PFSK-1 (cell line): Measurements from ENCODE around the gene LYL1.

Experiments used
- POLR2AphosphoS5 ChIP-seq: IDR thresholded peaks from 2 replicates; pipeline ENCODE4 v1.6.1; 2012; ENCODE audit warnings: low read depth, mild to moderate bottlenecking, control low read depth, low read length, moderate library complexity
- SIN3A ChIP-seq: IDR thresholded peaks from 2 replicates; pipeline ENCODE4 v1.6.1; 2012; ENCODE audit warnings: mild to moderate bottlenecking, low read length, moderate library complexity, borderline replicate concordance; ENCODE audit not compliant: insufficient read depth
- TF ChIP-seq, protein P1 (sequence below), 2 experiments: IDR thresholded peaks; 2 replicates each; pipeline versions ENCODE4 v1.6.1 to v1.8.0; 2011 to 2012; ENCODE audit warnings: low read depth in 2 of 2, low read length in 2 of 2, control low read depth in 1 of 2, inconsistent platforms in 1 of 2, mild to moderate bottlenecking in 1 of 2, moderate library complexity in 1 of 2; ENCODE audit not compliant: insufficient read depth in 1 of 2

DNA sequence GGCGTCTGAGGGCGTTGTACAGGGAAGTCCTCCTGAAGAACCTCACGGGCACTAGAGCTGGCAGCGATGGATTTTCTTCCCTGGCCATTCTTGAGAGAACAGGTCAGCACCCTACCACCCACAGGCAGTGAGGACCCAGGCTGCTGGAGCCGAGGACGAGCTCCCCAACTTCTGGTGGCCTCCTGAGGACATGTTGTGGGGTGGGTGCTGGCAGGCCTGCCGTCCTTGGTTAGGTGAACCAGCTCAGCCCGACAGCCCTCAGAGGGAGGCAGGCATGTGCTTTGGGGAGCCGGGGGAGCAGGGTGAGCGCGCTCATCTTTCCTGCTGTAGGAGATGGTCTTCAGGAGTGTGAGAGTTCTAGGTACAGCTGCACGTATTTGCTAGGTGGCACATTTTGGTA lies 15.4 kb downstream of the LYL1 start:
- TF ChIP-seq, protein P1, sequence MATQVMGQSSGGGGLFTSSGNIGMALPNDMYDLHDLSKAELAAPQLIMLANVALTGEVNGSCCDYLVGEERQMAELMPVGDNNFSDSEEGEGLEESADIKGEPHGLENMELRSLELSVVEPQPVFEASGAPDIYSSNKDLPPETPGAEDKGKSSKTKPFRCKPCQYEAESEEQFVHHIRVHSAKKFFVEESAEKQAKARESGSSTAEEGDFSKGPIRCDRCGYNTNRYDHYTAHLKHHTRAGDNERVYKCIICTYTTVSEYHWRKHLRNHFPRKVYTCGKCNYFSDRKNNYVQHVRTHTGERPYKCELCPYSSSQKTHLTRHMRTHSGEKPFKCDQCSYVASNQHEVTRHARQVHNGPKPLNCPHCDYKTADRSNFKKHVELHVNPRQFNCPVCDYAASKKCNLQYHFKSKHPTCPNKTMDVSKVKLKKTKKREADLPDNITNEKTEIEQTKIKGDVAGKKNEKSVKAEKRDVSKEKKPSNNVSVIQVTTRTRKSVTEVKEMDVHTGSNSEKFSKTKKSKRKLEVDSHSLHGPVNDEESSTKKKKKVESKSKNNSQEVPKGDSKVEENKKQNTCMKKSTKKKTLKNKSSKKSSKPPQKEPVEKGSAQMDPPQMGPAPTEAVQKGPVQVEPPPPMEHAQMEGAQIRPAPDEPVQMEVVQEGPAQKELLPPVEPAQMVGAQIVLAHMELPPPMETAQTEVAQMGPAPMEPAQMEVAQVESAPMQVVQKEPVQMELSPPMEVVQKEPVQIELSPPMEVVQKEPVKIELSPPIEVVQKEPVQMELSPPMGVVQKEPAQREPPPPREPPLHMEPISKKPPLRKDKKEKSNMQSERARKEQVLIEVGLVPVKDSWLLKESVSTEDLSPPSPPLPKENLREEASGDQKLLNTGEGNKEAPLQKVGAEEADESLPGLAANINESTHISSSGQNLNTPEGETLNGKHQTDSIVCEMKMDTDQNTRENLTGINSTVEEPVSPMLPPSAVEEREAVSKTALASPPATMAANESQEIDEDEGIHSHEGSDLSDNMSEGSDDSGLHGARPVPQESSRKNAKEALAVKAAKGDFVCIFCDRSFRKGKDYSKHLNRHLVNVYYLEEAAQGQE (IDR thresholded peaks at IDR 0.05; ENCODE audit: insufficient read depth in 1 of 2, low read depth in 2 of 2, low read length in 2 of 2), result no peak
- TF ChIP-seq SIN3A (no peak), POLR2AphosphoS5 (no peak)
